H9 (cell line): Measurements from ENCODE around the gene NPNT. TPM values are rescaled to one million over a fixed set of nuclear protein-coding genes. Genes with fewer than 3 reads are reported as not detected.

Source experiments
- DNase-seq: peaks from one replicate; pipeline ENCODE4 v3.0.0-alpha.2; 2017
- H2AFZ ChIP-seq: one replicate; pipeline ENCODE4 v1.6.1; 2013; ENCODE audit warnings: mild to moderate bottlenecking, low read length, control low read depth, moderate library complexity
- H2AK5ac ChIP-seq: 2 replicates; pipeline ENCODE4 v1.6.1; 2013; ENCODE audit warnings: low read length, control low read depth, mixed read lengths; ENCODE audit not compliant: insufficient read length
- H2BK120ac ChIP-seq: one replicate; pipeline ENCODE4 v1.6.1; 2013; ENCODE audit warnings: low read depth, mild to moderate bottlenecking, low read length, control low read depth, inconsistent platforms; ENCODE audit not compliant: poor library complexity, severe bottlenecking
- H2BK12ac ChIP-seq: 2 replicates; pipeline ENCODE4 v1.6.1; 2013; ENCODE audit warnings: low read length, control low read depth, mixed read lengths, low read depth; ENCODE audit not compliant: insufficient read length
- H2BK15ac ChIP-seq: 2 replicates; pipeline ENCODE4 v1.6.1; 2013; ENCODE audit warnings: low read depth, low read length, control low read depth
- H2BK20ac ChIP-seq: one replicate; pipeline ENCODE4 v1.6.1; 2013; ENCODE audit warnings: low read depth, mild to moderate bottlenecking, low read length, control low read depth, inconsistent platforms; ENCODE audit not compliant: poor library complexity, severe bottlenecking
- H2BK5ac ChIP-seq: 2 replicates; pipeline ENCODE4 v1.6.1; 2013; ENCODE audit warnings: low read length, control low read depth, mixed read lengths; ENCODE audit not compliant: insufficient read length
- H3K14ac ChIP-seq: 2 replicates; pipeline ENCODE4 v1.6.1; 2013; ENCODE audit warnings: low read length, control low read depth; ENCODE audit not compliant: insufficient read depth
- H3K18ac ChIP-seq: 2 replicates; pipeline ENCODE4 v1.6.1; 2013; ENCODE audit warnings: low read depth, mild to moderate bottlenecking, mixed read lengths, low read length, control low read depth; ENCODE audit not compliant: insufficient read length
- H3K23ac ChIP-seq: 2 replicates; pipeline ENCODE4 v1.6.1; 2013; ENCODE audit warnings: low read length, control low read depth, mixed read lengths, low read depth; ENCODE audit not compliant: insufficient read length
- H3K23me2 ChIP-seq: 2 replicates; pipeline ENCODE4 v1.6.1; 2013; ENCODE audit warnings: low read depth, mild to moderate bottlenecking, mixed read lengths, low read length, control low read depth; ENCODE audit not compliant: insufficient read length, poor library complexity, severe bottlenecking
- H3K27ac ChIP-seq: 2 replicates; pipeline ENCODE4 v1.5.1; 2013; ENCODE audit warnings: low read length, control low read depth, mixed read lengths, low read depth; ENCODE audit not compliant: insufficient read length
- H3K27me3 ChIP-seq: 2 replicates; pipeline ENCODE4 v1.6.1; 2013; ENCODE audit warnings: low read length, control low read depth, inconsistent platforms; ENCODE audit not compliant: insufficient read depth
- H3K4ac ChIP-seq: 2 replicates; pipeline ENCODE4 v1.6.1; 2013; ENCODE audit warnings: low read depth, mild to moderate bottlenecking, control low read depth, inconsistent platforms, low read length, moderate library complexity
- H3K4me1 ChIP-seq: 2 replicates; pipeline ENCODE4 v1.6.1; 2013; ENCODE audit warnings: low read length, control low read depth, inconsistent platforms; ENCODE audit not compliant: insufficient read depth
- H3K4me2 ChIP-seq: 2 replicates; pipeline ENCODE4 v1.6.1; 2013; ENCODE audit warnings: low read length, control low read depth, mixed read lengths; ENCODE audit not compliant: insufficient read length, insufficient read depth
- H3K56ac ChIP-seq: 2 replicates; pipeline ENCODE4 v1.6.1; 2013; ENCODE audit warnings: low read depth, mild to moderate bottlenecking, mixed read lengths, low read length, control low read depth; ENCODE audit not compliant: insufficient read length
- H3K79me1 ChIP-seq: 2 replicates; pipeline ENCODE4 v1.6.1; 2013; ENCODE audit warnings: low read depth, mild to moderate bottlenecking, moderate library complexity, low read length, control low read depth, inconsistent platforms; ENCODE audit not compliant: insufficient read depth, poor library complexity, severe bottlenecking
- H3K79me2 ChIP-seq: 2 replicates; pipeline ENCODE4 v1.6.1; 2013; ENCODE audit warnings: low read length, control low read depth, inconsistent platforms; ENCODE audit not compliant: insufficient read depth
- H3K9ac ChIP-seq: 2 replicates; pipeline ENCODE4 v1.6.1; 2013; ENCODE audit warnings: low read length, control low read depth, mixed read lengths; ENCODE audit not compliant: insufficient read length; ENCODE audit errors: extremely low read depth
- H3K9me3 ChIP-seq: one replicate; pipeline ENCODE4 v1.6.1; 2013; ENCODE audit warnings: low read depth, low read length, inconsistent platforms; ENCODE audit not compliant: control insufficient read depth
- H3T11ph ChIP-seq: one replicate; pipeline ENCODE4 v1.6.1; 2013; ENCODE audit warnings: mild to moderate bottlenecking, low read length, control low read depth, inconsistent platforms
- H4K20me1 ChIP-seq: one replicate; pipeline ENCODE4 v1.6.1; 2013; ENCODE audit not compliant: control insufficient read depth, insufficient read length, insufficient read depth
- H4K5ac ChIP-seq: 2 replicates; pipeline ENCODE4 v1.6.1; 2013; ENCODE audit warnings: low read depth, mild to moderate bottlenecking, mixed read lengths, low read length, control low read depth; ENCODE audit not compliant: insufficient read length
- H4K8ac ChIP-seq: replicated peaks from 2 replicates; pipeline ENCODE4 v1.6.1; 2013; ENCODE audit warnings: low read length, control low read depth, mixed read lengths, low read depth; ENCODE audit not compliant: insufficient read length
- H4K91ac ChIP-seq: 2 replicates; pipeline ENCODE4 v1.6.1; 2013; ENCODE audit warnings: low read depth, mild to moderate bottlenecking, moderate library complexity, mixed read lengths, low read length, control low read depth; ENCODE audit not compliant: insufficient read length
- H3K27ac Mint-ChIP-seq, 3 experiments: 2 replicates in 2 of 3; 3 replicates in 1 of 3; pipeline ENCODE4 v1.8.0; 2020 to 2021; ENCODE audit warnings: mixed read lengths in 3 of 3, mild to moderate bottlenecking in 1 of 3, moderate library complexity in 1 of 3
- H3K27me3 Mint-ChIP-seq: 2 replicates; pipeline ENCODE4 v1.8.0; 2021; ENCODE audit warnings: low read depth, mild to moderate bottlenecking, moderate library complexity, mixed read lengths
- H3K36me3 Mint-ChIP-seq, 3 experiments: 2 replicates in 2 of 3; 3 replicates in 1 of 3; pipeline ENCODE4 v1.8.0; 2020 to 2021; ENCODE audit warnings: low read depth in 3 of 3, mixed read lengths in 3 of 3; ENCODE audit not compliant: insufficient read depth in 1 of 3
- H3K4me1 Mint-ChIP-seq, 2 experiments: 2 replicates each; pipeline ENCODE4 v1.8.0; 2020; ENCODE audit warnings: mixed read lengths in 2 of 2
- H3K4me3 Mint-ChIP-seq, 2 experiments: 2 replicates in 1 of 2; 3 replicates in 1 of 2; pipeline ENCODE4 v1.8.0; 2020 to 2021; ENCODE audit warnings: mild to moderate bottlenecking in 2 of 2, mixed read lengths in 2 of 2, moderate library complexity in 1 of 2
- H3K9me3 Mint-ChIP-seq, 2 experiments: 2 replicates in 1 of 2; 3 replicates in 1 of 2; pipeline ENCODE4 v1.8.0; 2020; ENCODE audit warnings: mild to moderate bottlenecking in 2 of 2, mixed read lengths in 2 of 2, moderate library complexity in 1 of 2
- WGBS: extraction: QIAGEN DNeasy Blood & Tissue Kit; methylation state at CpG from one replicate; pipeline ENCODE4 v1.1.7; 2013; ENCODE audit warnings: missing lambda C conversion rate, low lambda C conversion rate, mixed read lengths; ENCODE audit not compliant: insufficient read length; ENCODE audit errors: extremely low coverage; 5-methylcytosine and 5-hydroxymethylcytosine counted together
- total RNA-seq: library from RNA; stranded (reverse); gene quantifications from 2 replicates; pipeline ENCODE4 v1.2.1, GENCODE V29; 2021
- TF ChIP-seq, protein P1 (sequence below): fragments of 200-600 bp; sonication (generic); conservative IDR thresholded peaks from 3 replicates; pipeline ENCODE4 v1.8.0; 2021; ENCODE audit warnings: antibody characterized with exemption, mild to moderate bottlenecking

Gene NPNT
- total RNA-seq, 1 experiment from 2014 or later, result 0.37 TPM

DNA sequence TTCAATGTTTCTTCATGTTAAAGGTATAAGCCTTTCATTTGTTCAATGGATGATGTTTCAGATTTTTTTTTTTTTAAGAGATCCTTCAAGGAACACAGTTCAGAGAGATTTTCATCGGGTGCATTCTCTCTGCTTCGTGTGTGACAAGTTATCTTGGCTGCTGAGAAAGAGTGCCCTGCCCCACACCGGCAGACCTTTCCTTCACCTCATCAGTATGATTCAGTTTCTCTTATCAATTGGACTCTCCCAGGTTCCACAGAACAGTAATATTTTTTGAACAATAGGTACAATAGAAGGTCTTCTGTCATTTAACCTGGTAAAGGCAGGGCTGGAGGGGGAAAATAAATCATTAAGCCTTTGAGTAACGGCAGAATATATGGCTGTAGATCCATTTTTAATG, 75.8 kb downstream of the NPNT start:
- Mint-ChIP-seq H3K27ac (no peak overlapping the region), H3K36me3 (no peaks in the 10 kb centered on the region), H3K27me3 (no peaks in the 10 kb centered on the region; the same call in 1 of the 2 replicates), H3K4me1 (peaks cover 37 to 41% of the 10 kb centered on the region in 2 experiments), H3K9me3 (no peaks in the 10 kb centered on the region), H3K4me3 (no peak overlapping the region)
- H2BK5ac ChIP-seq, result no peak overlapping the region
- no peaks in the 10 kb centered on the region for H3K27me3 ChIP-seq
- H3K9me3 ChIP-seq, result no peaks in the 10 kb centered on the region
- TF ChIP-seq, protein P1, sequence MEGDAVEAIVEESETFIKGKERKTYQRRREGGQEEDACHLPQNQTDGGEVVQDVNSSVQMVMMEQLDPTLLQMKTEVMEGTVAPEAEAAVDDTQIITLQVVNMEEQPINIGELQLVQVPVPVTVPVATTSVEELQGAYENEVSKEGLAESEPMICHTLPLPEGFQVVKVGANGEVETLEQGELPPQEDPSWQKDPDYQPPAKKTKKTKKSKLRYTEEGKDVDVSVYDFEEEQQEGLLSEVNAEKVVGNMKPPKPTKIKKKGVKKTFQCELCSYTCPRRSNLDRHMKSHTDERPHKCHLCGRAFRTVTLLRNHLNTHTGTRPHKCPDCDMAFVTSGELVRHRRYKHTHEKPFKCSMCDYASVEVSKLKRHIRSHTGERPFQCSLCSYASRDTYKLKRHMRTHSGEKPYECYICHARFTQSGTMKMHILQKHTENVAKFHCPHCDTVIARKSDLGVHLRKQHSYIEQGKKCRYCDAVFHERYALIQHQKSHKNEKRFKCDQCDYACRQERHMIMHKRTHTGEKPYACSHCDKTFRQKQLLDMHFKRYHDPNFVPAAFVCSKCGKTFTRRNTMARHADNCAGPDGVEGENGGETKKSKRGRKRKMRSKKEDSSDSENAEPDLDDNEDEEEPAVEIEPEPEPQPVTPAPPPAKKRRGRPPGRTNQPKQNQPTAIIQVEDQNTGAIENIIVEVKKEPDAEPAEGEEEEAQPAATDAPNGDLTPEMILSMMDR, result no peak
- no peak overlapping the region for H2BK20ac ChIP-seq
- no peak overlapping the region for H2BK120ac ChIP-seq
- no peak overlapping the region for H3K9ac ChIP-seq
- no peaks in the 10 kb centered on the region for H3K79me2 ChIP-seq
- no peak overlapping the region for H3K27ac ChIP-seq
- no peaks in the 10 kb centered on the region for H4K20me1 ChIP-seq
- no peak overlapping the region for H2BK15ac ChIP-seq
- no peak overlapping the region for H2BK12ac ChIP-seq
- no peak overlapping the region for H3K18ac ChIP-seq
- no peak overlapping the region for H3K23ac ChIP-seq
- peaks cover 11% of the 10 kb centered on the region; the same call in 1 of the 2 replicates for H3K4me1 ChIP-seq
- no peak overlapping the region for H4K8ac ChIP-seq
- H3K14ac ChIP-seq, result no peak overlapping the region
- H3K56ac ChIP-seq, result no peak overlapping the region
- no peak overlapping the region for H3T11ph ChIP-seq
- H4K91ac ChIP-seq, result no peak overlapping the region
- DNase-seq, result no peak
- H2AFZ ChIP-seq, result no peak overlapping the region
- no peak overlapping the region for H3K4ac ChIP-seq
- H2AK5ac ChIP-seq, result no peak overlapping the region
- no peaks in the 10 kb centered on the region for H3K23me2 ChIP-seq
- no CpG with 5 or more reads among the region's 4 CpGs for WGBS
- H3K4me2 ChIP-seq, result no peak overlapping the region
- no peaks in the 10 kb centered on the region for H3K79me1 ChIP-seq
- H4K5ac ChIP-seq, result no peak overlapping the region
